ENCODE measurements around the gene CADM1. TPM values are rescaled to one million over a fixed set of nuclear protein-coding genes. Genes with fewer than 3 reads are reported as not detected.
A peak's percentile ranks its signal among the peaks of the same experiment; 100 is the strongest.

The CADM1 gene
- total RNA-seq, 1 donor from 2014 or later = 27.2 TPM

GRCh38 chr11:115132436-115133228, 371.6 kb downstream of the CADM1 start:
- DNase-seq (ENCODE audit: low spot score) = no peak
- peak; percentile 55 for ATAC-seq

GRCh38 chr11:115129473-115130289, 374.5 kb downstream of the CADM1 start:
- no peak for DNase-seq (ENCODE audit: low spot score)
- no peak for ATAC-seq

- ATAC-seq (no peak), DNase-seq (ENCODE audit: low spot score) (no peak)
Observed at GRCh38 chr11:115128226-115128625, 376.0 kb downstream of the CADM1 start.

GRCh38 chr11:115127790-115128189, 376.4 kb downstream of the CADM1 start:
- DNase-seq (ENCODE audit: low spot score) (no peak), ATAC-seq (no peak)

GRCh38 chr11:115126515-115127208, 377.6 kb downstream of the CADM1 start:
- no peak for ATAC-seq

GRCh38 chr11:115126092-115126491, 378.1 kb downstream of the CADM1 start:
- ATAC-seq = no peak
- DNase-seq (ENCODE audit: low spot score) = no peak

More at GRCh38 chr11:115126515-115127208, 377.6 kb downstream of the CADM1 start:
- DNase-seq (ENCODE audit: low spot score) = no peak

GRCh38 chr11:115124786-115125185, 379.4 kb downstream of the CADM1 start:
- DNase-seq (ENCODE audit: low spot score) = no peak
- ATAC-seq = no peak

- ATAC-seq (no peak), DNase-seq (ENCODE audit: low spot score) (no peak)
Observed at GRCh38 chr11:115123641-115124040, 380.6 kb downstream of the CADM1 start.

GRCh38 chr11:115122274-115122673, 381.9 kb downstream of the CADM1 start:
- no peak for ATAC-seq
- DNase-seq (ENCODE audit: low spot score) = no peak

Data from left lobe of liver (tissue), 2 donors.